Liver (tissue), 3 donors: Measurements from ENCODE around the gene TTC39C.

Source experiments
- CTCF ChIP-seq: fragments of 150-350 bp; IDR thresholded peaks from 2 replicates; pipeline ENCODE4 v1.5.1; 2017; ENCODE audit warnings: improper control_type of control experiment, low read depth, low read length; ENCODE audit not compliant: missing input control
- RXRA ChIP-seq, 2 donors: IDR thresholded peaks; 2 replicates each; pipeline ENCODE4 v1.6.1; 2017 to 2018; ENCODE audit warnings: antibody characterized with exemption in 2 of 2, mild to moderate bottlenecking in 1 of 2
- SP1 ChIP-seq: IDR thresholded peaks from 2 replicates; pipeline ENCODE4 v1.6.1; 2018; ENCODE audit warnings: antibody characterized with exemption, mild to moderate bottlenecking
- donor health status: healthy.
- donor health status: healthy.

GRCh38 chr18:24157855-24158254 is 143.3 kb downstream of the TTC39C start:
- no peak for TF ChIP-seq SP1
- TF ChIP-seq CTCF = no peak
- no peak for TF ChIP-seq RXRA (IDR thresholded peaks at IDR 0.05)
